Keratinocyte (primary cell): ENCODE results near the gene TNFAIP8L2. TPM values are rescaled to one million over a fixed set of nuclear protein-coding genes. Genes with fewer than 3 reads are reported as not detected.

Source experiments
- DNase-seq: peaks from one replicate; pipeline ENCODE4 v3.0.0-alpha.2; 2011; ENCODE audit warnings: low read depth, missing footprints, low spot score
- FAIRE-seq: peaks from 2 replicates; lab custom pipeline; 2011; peaks lifted over from hg19 to GRCh38; lab: Jason Lieb, UNC
- H2AFZ ChIP-seq: 2 replicates; pipeline ENCODE4 v1.6.0; 2012; ENCODE audit warnings: low read length, control low read depth, inconsistent platforms; ENCODE audit not compliant: control insufficient read depth
- H3K27ac ChIP-seq: 2 replicates; pipeline ENCODE4 v1.5.1; 2011; ENCODE audit warnings: low read length; ENCODE audit not compliant: control insufficient read depth, insufficient read depth
- H3K27me3 ChIP-seq: 3 replicates; pipeline ENCODE4 v1.6.0; 2011; ENCODE audit warnings: low read length; ENCODE audit not compliant: control insufficient read depth, insufficient read depth; ENCODE audit errors: extremely low read depth
- H3K36me3 ChIP-seq, 2 experiments: 2 replicates in 1 of 2; 3 replicates in 1 of 2; pipeline ENCODE4 v1.5.1; 2011; ENCODE audit warnings: low read length in 2 of 2, mild to moderate bottlenecking in 1 of 2; ENCODE audit not compliant: control insufficient read depth in 2 of 2, insufficient read depth in 2 of 2; ENCODE audit errors: extremely low read depth in 1 of 2
- H3K4me1 ChIP-seq: 3 replicates; pipeline ENCODE4 v1.5.1; 2011; ENCODE audit warnings: low read length; ENCODE audit not compliant: control insufficient read depth, insufficient read depth; ENCODE audit errors: extremely low read depth
- H3K4me2 ChIP-seq: 3 replicates; pipeline ENCODE4 v1.6.0; 2011; ENCODE audit warnings: low read depth, low read length; ENCODE audit not compliant: control insufficient read depth, insufficient read depth; ENCODE audit errors: extremely low read depth
- H3K4me3 ChIP-seq, 3 experiments: fragments of 200-600 bp in 1 of 3; sonication (generic) in 1 of 3; 2 replicates in 2 of 3; 3 replicates in 1 of 3; pipeline ENCODE4 v1.5.1; 2011 to 2016; ENCODE audit warnings: low read length in 3 of 3, mild to moderate bottlenecking in 3 of 3, control low read depth in 2 of 3, inconsistent platforms in 1 of 3, low read depth in 1 of 3, mixed read lengths in 1 of 3, mixed run types in 1 of 3, moderate library complexity in 1 of 3; ENCODE audit not compliant: control insufficient read depth in 2 of 3, insufficient read depth in 2 of 3; ENCODE audit errors: extremely low read depth in 1 of 3
- H3K79me2 ChIP-seq: 2 replicates; pipeline ENCODE4 v1.6.0; 2012; ENCODE audit warnings: low read length; ENCODE audit not compliant: control insufficient read depth, insufficient read depth
- H3K9ac ChIP-seq: 3 replicates; pipeline ENCODE4 v1.6.0; 2011; ENCODE audit warnings: low read length; ENCODE audit not compliant: control insufficient read depth, insufficient read depth; ENCODE audit errors: extremely low read depth
- H3K9me1 ChIP-seq: 3 replicates; pipeline ENCODE4 v1.6.0; 2011; ENCODE audit warnings: low read length; ENCODE audit not compliant: control insufficient read depth, insufficient read depth; ENCODE audit errors: extremely low read depth
- H3K9me3 ChIP-seq: 2 replicates; pipeline ENCODE4 v1.5.1; 2012; ENCODE audit warnings: low read depth, low read length; ENCODE audit not compliant: control insufficient read depth
- H4K20me1 ChIP-seq: 3 replicates; pipeline ENCODE4 v1.6.0; 2011; ENCODE audit warnings: low read length; ENCODE audit not compliant: control insufficient read depth, insufficient read depth; ENCODE audit errors: extremely low read depth
- EZH2 ChIP-seq: IDR thresholded peaks from one replicate; pipeline ENCODE4 v1.6.1; 2012; ENCODE audit warnings: inconsistent platforms, mild to moderate bottlenecking, low read length, moderate library complexity
- dilution Hi-C: fragments of 300-500 bp; cut with MboI; formaldehyde crosslinking; loops from one replicate; pipeline ENCODE4 v1.7.0; 2020; ENCODE audit warnings: low sequenced_read_pairs; ENCODE audit not compliant: extremely low pct_ligation_motif_present
- polyA plus RNA-seq, 5 experiments: library from polyadenylated mRNA; depleted of rRNA in 3 of 5; stranded (reverse) in 3 of 5; stranded (forward) in 1 of 5; unstranded in 1 of 5; fragments of >200 nt; gene quantifications; 1 replicate in 1 of 5; 2 replicates in 3 of 5; 3 replicates in 1 of 5; pipeline versions ENCODE4 v1.2.1 to v1.2.3, GENCODE V29; 2011 to 2012; ENCODE audit warnings: missing spikeins in 2 of 5, low read depth in 1 of 5, low replicate concordance in 1 of 5
- TF ChIP-seq, protein P1 (sequence below), 3 experiments: IDR thresholded peaks in 1 of 3; conservative IDR thresholded peaks in 1 of 3; optimal IDR thresholded peaks in 1 of 3; 2 replicates in 2 of 3; 3 replicates in 1 of 3; pipeline versions ENCODE3 to v1.5.1; 2011; ENCODE audit warnings: low read length in 3 of 3, mild to moderate bottlenecking in 3 of 3, moderate library complexity in 2 of 3, control low read depth in 1 of 3, inconsistent platforms in 1 of 3; ENCODE audit not compliant: insufficient read depth in 2 of 3; ENCODE audit errors: extremely low read depth in 1 of 3

TNFAIP8L2 gene
- polyA plus RNA-seq, 1 donor (not counting 4 experiments of a cell fraction or from before 2014, with no cell fraction given), result not detected

DNA sequence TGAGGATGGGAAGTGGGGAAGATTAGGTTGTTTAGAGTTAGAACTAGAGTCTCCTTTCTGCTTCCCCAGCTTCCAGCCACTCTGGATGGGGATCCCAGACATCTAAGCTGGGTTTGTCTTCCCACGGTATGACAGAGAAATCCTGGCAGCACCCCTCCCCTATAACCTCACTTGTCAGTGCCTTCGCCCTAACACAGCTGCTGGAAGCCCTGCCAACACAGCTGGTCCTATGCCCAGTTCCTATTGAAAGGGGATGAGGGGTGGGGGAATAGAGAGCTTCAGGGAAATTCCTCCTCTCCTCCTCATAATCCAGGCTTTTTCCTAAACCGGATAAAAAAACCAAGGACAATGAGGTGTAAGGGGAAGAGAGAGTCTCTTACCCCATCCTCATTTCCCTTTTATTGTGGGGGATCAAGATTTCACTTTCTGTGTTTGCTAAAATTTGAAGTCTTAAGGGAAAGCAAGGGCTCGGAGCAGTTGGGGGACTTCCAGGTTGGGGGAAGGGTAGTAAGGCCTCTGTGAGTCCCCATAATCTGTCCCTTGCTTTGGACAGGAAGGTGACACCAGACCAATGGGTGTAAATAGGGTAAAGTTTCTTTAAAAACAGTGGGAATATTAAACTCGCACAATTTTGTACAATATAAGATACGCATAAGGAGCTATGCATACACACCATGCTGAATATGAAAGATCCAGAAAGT, 18.7 kb downstream of the TNFAIP8L2 start:
- Histone ChIP-seq H3K27ac (no peak overlapping the region), H3K36me3 (peaks cover 23 to 34% of the 10 kb centered on the region in 2 experiments), H2AFZ (no peak overlapping the region), H3K4me2 (no peak overlapping the region), H3K79me2 (no peaks in the 10 kb centered on the region), H3K27me3 (no peaks in the 10 kb centered on the region), H3K9me3 (no peaks in the 10 kb centered on the region), H3K4me1 (peaks cover 9% of the 10 kb centered on the region), H4K20me1 (no peaks in the 10 kb centered on the region), H3K4me3 (no peak overlapping the region), H3K9ac (no peak overlapping the region), H3K9me1 (no peaks in the 10 kb centered on the region)
- no peak for DNase-seq
- FAIRE-seq, result no peak
- TF ChIP-seq, protein P1, sequence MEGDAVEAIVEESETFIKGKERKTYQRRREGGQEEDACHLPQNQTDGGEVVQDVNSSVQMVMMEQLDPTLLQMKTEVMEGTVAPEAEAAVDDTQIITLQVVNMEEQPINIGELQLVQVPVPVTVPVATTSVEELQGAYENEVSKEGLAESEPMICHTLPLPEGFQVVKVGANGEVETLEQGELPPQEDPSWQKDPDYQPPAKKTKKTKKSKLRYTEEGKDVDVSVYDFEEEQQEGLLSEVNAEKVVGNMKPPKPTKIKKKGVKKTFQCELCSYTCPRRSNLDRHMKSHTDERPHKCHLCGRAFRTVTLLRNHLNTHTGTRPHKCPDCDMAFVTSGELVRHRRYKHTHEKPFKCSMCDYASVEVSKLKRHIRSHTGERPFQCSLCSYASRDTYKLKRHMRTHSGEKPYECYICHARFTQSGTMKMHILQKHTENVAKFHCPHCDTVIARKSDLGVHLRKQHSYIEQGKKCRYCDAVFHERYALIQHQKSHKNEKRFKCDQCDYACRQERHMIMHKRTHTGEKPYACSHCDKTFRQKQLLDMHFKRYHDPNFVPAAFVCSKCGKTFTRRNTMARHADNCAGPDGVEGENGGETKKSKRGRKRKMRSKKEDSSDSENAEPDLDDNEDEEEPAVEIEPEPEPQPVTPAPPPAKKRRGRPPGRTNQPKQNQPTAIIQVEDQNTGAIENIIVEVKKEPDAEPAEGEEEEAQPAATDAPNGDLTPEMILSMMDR (optimal IDR thresholded peaks at IDR 0.05 in 1 of 3, IDR thresholded peaks at IDR 0.05 in 1 of 3, conservative IDR thresholded peaks at IDR 0.05 in 1 of 3; ENCODE audit: extremely low read depth in 1 of 3, insufficient read depth in 2 of 3, low read length in 3 of 3), result no peak
- no peak for TF ChIP-seq EZH2
- dilution Hi-C loops, result no loop called here

GRCh38 chr1:151175863-151176262, 19.4 kb downstream of the TNFAIP8L2 start, which contains the start of gene TMOD4:
Gene TMOD4 (minus strand): TSS chr1:151175981. CDS start chr1:151174875, 1,106 bp downstream.
- no peak for DNase-seq
- no peak within 1 kb of the TSS for H3K4me3 ChIP-seq
- no peak within 1 kb of the TSS for H2AFZ ChIP-seq
- no peaks in the 10 kb centered on the region for H3K27me3 ChIP-seq
- no peak within 1 kb of the TSS for H3K9ac ChIP-seq
- no peaks in the 10 kb centered on the region for H4K20me1 ChIP-seq
- H3K36me3 ChIP-seq, result peaks cover 19 to 36% of the 10 kb centered on the region in 2 experiments
- no peak for FAIRE-seq
- TF ChIP-seq EZH2, result no peak
- TF ChIP-seq, protein P1 (optimal IDR thresholded peaks at IDR 0.05 in 1 of 3, IDR thresholded peaks at IDR 0.05 in 1 of 3, conservative IDR thresholded peaks at IDR 0.05 in 1 of 3; ENCODE audit: extremely low read depth in 1 of 3, insufficient read depth in 2 of 3, low read length in 3 of 3), result peak; percentile 54 to 69 (median 55)
- no peaks in the 10 kb centered on the region for H3K79me2 ChIP-seq
- no peak within 1 kb of the TSS for H3K27ac ChIP-seq
- no peak within 1 kb of the TSS for H3K4me2 ChIP-seq
- dilution Hi-C loops, result no loop called here
- no peaks in the 10 kb centered on the region for H3K9me1 ChIP-seq
- H3K9me3 ChIP-seq, result no peaks in the 10 kb centered on the region
- H3K4me1 ChIP-seq, result peaks cover 9% of the 10 kb centered on the region
